Endodermal cell (in vitro differentiated cells): ENCODE data around the gene A2ML1. TPM values are rescaled to one million over a fixed set of nuclear protein-coding genes. Genes with fewer than 3 reads are reported as not detected.

Experiments
- DNase-seq: peaks from one replicate; pipeline ENCODE4 v3.0.0-alpha.2; 2017
- H3K27ac ChIP-seq: 2 replicates; pipeline ENCODE4 v1.5.1; 2013; ENCODE audit warnings: mild to moderate bottlenecking, low read depth, low read length, moderate library complexity
- H3K27me3 ChIP-seq: 2 replicates; pipeline ENCODE4 v1.6.1; 2013; ENCODE audit warnings: mild to moderate bottlenecking, low read length, moderate library complexity; ENCODE audit not compliant: insufficient read depth, control insufficient read depth, poor library complexity, severe bottlenecking
- H3K36me3 ChIP-seq: 2 replicates; pipeline ENCODE4 v1.7.0; 2013; ENCODE audit warnings: mild to moderate bottlenecking, low read length, moderate library complexity; ENCODE audit not compliant: control insufficient read depth, insufficient read depth
- H3K4me1 ChIP-seq: one replicate; pipeline ENCODE4 v1.7.0; 2013; ENCODE audit warnings: low read length; ENCODE audit not compliant: control insufficient read depth, insufficient read depth
- H3K4me3 ChIP-seq: 2 replicates; pipeline ENCODE4 v1.5.1; 2013; ENCODE audit warnings: mild to moderate bottlenecking, low read length, moderate library complexity
- H3K9ac ChIP-seq: 2 replicates; pipeline ENCODE4 v1.6.1; 2013; ENCODE audit warnings: mild to moderate bottlenecking, low read length, moderate library complexity; ENCODE audit not compliant: poor library complexity, severe bottlenecking; ENCODE audit errors: extremely low read depth
- H3K9me3 ChIP-seq: 2 replicates; pipeline ENCODE4 v1.6.1; 2013; ENCODE audit warnings: mild to moderate bottlenecking, low read length, moderate library complexity; ENCODE audit not compliant: control insufficient read depth
- H3K27ac Mint-ChIP-seq: 2 replicates; pipeline ENCODE4 v1.8.0; 2020; ENCODE audit warnings: mixed read lengths
- H3K27me3 Mint-ChIP-seq: 2 replicates; pipeline ENCODE4 v1.8.0; 2021; ENCODE audit warnings: mild to moderate bottlenecking, mixed read lengths; ENCODE audit not compliant: insufficient read depth
- H3K36me3 Mint-ChIP-seq: 2 replicates; pipeline ENCODE4 v1.8.0; 2020; ENCODE audit warnings: low read depth, mixed read lengths
- H3K4me1 Mint-ChIP-seq: 2 replicates; pipeline ENCODE4 v1.8.0; 2020; ENCODE audit warnings: mixed read lengths
- H3K4me3 Mint-ChIP-seq: 2 replicates; pipeline ENCODE4 v1.8.0; 2020; ENCODE audit warnings: mild to moderate bottlenecking, moderate library complexity, mixed read lengths
- H3K9me3 Mint-ChIP-seq: 2 replicates; pipeline ENCODE4 v1.8.0; 2020; ENCODE audit warnings: mild to moderate bottlenecking, mixed read lengths
- WGBS, 2 experiments: methylation state at CpG; one replicate each; pipeline versions ENCODE4 v1.1.5 to v1.1.7; 2013; ENCODE audit warnings: missing lambda C conversion rate in 2 of 2, mixed read lengths in 1 of 2; ENCODE audit not compliant: insufficient coverage in 1 of 2, insufficient read length in 1 of 2; 5-methylcytosine and 5-hydroxymethylcytosine counted together
- long read RNA-seq, 4 experiments: library from polyadenylated mRNA in 2 of 4; library from RNA in 1 of 4; library from capped mRNA in 1 of 4; stranded (forward) in 3 of 4; unstranded in 1 of 4; transcript quantifications; one replicate each; pipeline ENCODE4 v2.0.0, GENCODE V29; 2020 to 2021; ENCODE audit warnings: inconsistent platforms in 1 of 4
- polyA plus RNA-seq, 2 experiments: library from polyadenylated mRNA; stranded (reverse); fragments of 50-300 nt; gene quantifications; one replicate each; pipeline ENCODE4 v1.2.3, GENCODE V29; 2013
- total RNA-seq, 2 donors: library from RNA; stranded (reverse); fragmentation: NEBNext Ultra II Directional in 1 of 2; extraction: Animal tissue kit (Norgen Biotek cat#: 25700) in 1 of 2; gene quantifications; 2 replicates in 1 of 2; 3 replicates in 1 of 2; pipeline ENCODE4 v1.2.1, GENCODE V29; 2021
- TF ChIP-seq, protein P1 (sequence below): fragments of 200-600 bp; sonication (generic); conservative IDR thresholded peaks from 2 replicates; pipeline ENCODE4 v1.5.0; 2021; ENCODE audit warnings: antibody characterized with exemption, mild to moderate bottlenecking

The A2ML1 gene
- total RNA-seq, result 10 to 100 TPM in 1 of 2 donors, 1 to 10 TPM in 1; 7.1 to 11.6 TPM
- 1.2 TPM for polyA plus RNA-seq (2013, experiment 1 of 2)
- polyA plus RNA-seq (2013, experiment 2 of 2), result 1.1 TPM
- long read RNA-seq, experiment 1, partial matches to known transcripts, result 2 of 2 reads
- long read RNA-seq, experiment 1, other reads (novel, unspliced or antisense), result 0 of 2 reads
- long read RNA-seq, experiment 2, partial matches to known transcripts, result 3 of 14 reads
- long read RNA-seq, experiment 2, other reads (novel, unspliced or antisense), result 11 of 14 reads
- long read RNA-seq, experiment 3, partial matches to known transcripts, result 4 of 11 reads
- long read RNA-seq, experiment 3, other reads (novel, unspliced or antisense), result 7 of 11 reads
- long read RNA-seq, experiment 4, result 0 reads

DNA sequence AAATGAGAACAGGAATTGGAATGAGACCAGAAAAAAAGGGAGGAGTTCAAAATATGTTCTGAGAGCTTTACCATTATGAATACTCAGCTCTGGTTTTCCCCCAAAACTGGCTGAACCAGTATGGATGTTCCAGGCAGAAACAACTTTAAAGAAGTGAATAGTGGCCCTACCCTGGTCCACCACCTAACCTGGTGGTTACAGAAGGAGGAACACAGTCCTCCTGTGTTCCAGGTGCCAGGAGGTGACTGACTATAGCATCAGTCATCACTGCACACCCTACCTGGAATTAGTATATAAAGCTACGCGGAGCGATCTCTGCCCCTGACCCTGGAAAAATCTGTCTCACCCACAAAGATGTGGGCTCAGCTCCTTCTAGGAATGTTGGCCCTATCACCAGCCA, at the start of gene A2ML1:
Gene A2ML1 (plus strand): TSS at position 324 of the 400 bp plus-strand sequence. CDS start 31 bp downstream, at position 355.
- Mint-ChIP-seq H3K27me3 (no peaks in the 10 kb centered on the region), H3K27ac (peak within 1 kb of the TSS; percentile 5), H3K4me3 (no peak within 1 kb of the TSS), H3K36me3 (peaks cover 20% of the 10 kb centered on the region), H3K4me1 (peaks cover 40% of the 10 kb centered on the region), H3K9me3 (peaks cover 18% of the 10 kb centered on the region)
- Histone ChIP-seq H3K4me3 (no peak within 1 kb of the TSS), H3K9me3 (peaks cover 17% of the 10 kb centered on the region), H3K4me1 (peaks cover 9% of the 10 kb centered on the region), H3K36me3 (peaks cover 18% of the 10 kb centered on the region), H3K27ac (no peak within 1 kb of the TSS), H3K9ac (no peak within 1 kb of the TSS), H3K27me3 (no peaks in the 10 kb centered on the region)
- TF ChIP-seq, protein P1, sequence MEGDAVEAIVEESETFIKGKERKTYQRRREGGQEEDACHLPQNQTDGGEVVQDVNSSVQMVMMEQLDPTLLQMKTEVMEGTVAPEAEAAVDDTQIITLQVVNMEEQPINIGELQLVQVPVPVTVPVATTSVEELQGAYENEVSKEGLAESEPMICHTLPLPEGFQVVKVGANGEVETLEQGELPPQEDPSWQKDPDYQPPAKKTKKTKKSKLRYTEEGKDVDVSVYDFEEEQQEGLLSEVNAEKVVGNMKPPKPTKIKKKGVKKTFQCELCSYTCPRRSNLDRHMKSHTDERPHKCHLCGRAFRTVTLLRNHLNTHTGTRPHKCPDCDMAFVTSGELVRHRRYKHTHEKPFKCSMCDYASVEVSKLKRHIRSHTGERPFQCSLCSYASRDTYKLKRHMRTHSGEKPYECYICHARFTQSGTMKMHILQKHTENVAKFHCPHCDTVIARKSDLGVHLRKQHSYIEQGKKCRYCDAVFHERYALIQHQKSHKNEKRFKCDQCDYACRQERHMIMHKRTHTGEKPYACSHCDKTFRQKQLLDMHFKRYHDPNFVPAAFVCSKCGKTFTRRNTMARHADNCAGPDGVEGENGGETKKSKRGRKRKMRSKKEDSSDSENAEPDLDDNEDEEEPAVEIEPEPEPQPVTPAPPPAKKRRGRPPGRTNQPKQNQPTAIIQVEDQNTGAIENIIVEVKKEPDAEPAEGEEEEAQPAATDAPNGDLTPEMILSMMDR, result no peak
- no peak for DNase-seq
- 86% methylated on average over 3 of the region's 3 CpGs; no CpG with 5 or more reads in 1 of the 2 experiments for WGBS, 2 experiments

DNA sequence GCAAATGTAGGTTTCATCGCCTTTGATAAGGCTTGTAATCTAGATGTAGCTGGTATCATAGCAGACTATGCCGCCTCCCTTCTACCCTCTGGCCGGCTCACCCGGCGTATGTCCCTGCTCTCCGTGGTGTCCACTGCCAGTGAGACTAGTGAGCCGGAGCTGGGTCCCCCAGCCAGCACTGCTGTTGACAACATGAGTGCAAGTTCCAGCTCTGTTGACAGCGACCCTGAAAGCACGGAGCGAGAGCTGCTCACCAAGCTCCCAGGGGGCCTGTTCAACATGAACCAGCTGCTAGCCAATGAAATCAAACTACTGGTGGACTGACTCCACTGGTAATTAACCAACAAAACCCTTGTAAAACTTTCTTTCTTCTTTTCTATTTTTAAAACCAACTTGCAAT, 49.0 kb upstream of the A2ML1 start:
- no peak for DNase-seq
- H3K36me3 ChIP-seq, result peaks cover 61% of the 10 kb centered on the region
- H3K4me3 ChIP-seq, result no peak overlapping the region
- H3K4me1 ChIP-seq, result peaks cover 4% of the 10 kb centered on the region
- Mint-ChIP-seq H3K9me3 (no peaks in the 10 kb centered on the region), H3K27me3 (no peaks in the 10 kb centered on the region), H3K27ac (no peak overlapping the region), H3K36me3 (peaks cover 55% of the 10 kb centered on the region), H3K4me1 (peaks cover 38% of the 10 kb centered on the region), H3K4me3 (no peak overlapping the region)
- no peak overlapping the region for H3K9ac ChIP-seq
- no peak overlapping the region for H3K27ac ChIP-seq
- no peaks in the 10 kb centered on the region for H3K27me3 ChIP-seq
- TF ChIP-seq, protein P1, result no peak
- 93 to 97% methylated on average over 8 to 10 of the region's 10 CpGs for WGBS, 2 experiments
- H3K9me3 ChIP-seq, result no peaks in the 10 kb centered on the region

DNA sequence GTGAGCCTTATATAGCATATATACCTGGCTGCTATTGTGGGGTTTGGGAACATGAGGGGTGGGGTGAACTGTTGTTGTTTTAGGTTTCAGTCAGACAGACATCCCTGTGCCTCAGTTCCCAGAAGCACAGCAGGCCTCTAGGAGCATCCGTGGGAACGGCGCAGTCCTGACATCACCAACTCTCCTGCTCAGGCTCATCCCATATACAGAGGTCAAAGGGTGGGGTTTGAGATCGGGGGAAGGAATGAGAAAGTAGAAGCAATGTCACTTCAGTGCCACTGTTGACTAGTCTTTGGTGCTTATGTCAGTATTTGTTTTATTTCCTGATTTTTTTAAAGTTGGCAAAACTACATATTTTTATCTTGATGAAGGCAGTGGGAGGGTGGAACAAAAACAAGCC, 43.1 kb upstream of the A2ML1 start:
- 98 to 100% methylated on average over 1 to 4 of the region's 4 CpGs for WGBS, 2 experiments
- peaks cover 42% of the 10 kb centered on the region for H3K36me3 Mint-ChIP-seq
- no peaks in the 10 kb centered on the region for H3K9me3 Mint-ChIP-seq
- H3K9ac ChIP-seq, result no peak overlapping the region
- H3K36me3 ChIP-seq, result peaks cover 65% of the 10 kb centered on the region
- no peaks in the 10 kb centered on the region for H3K27me3 ChIP-seq
- H3K4me1 ChIP-seq, result no peaks in the 10 kb centered on the region
- H3K27ac Mint-ChIP-seq, result peak overlapping the region; percentile 19
- H3K4me3 Mint-ChIP-seq, result no peak overlapping the region
- TF ChIP-seq, protein P1, result no peak
- no peaks in the 10 kb centered on the region for H3K9me3 ChIP-seq
- H3K27ac ChIP-seq, result no peak overlapping the region
- peaks cover 31% of the 10 kb centered on the region for H3K4me1 Mint-ChIP-seq
- no peaks in the 10 kb centered on the region for H3K27me3 Mint-ChIP-seq
- no peak overlapping the region for H3K4me3 ChIP-seq
- DNase-seq, result peak; percentile 43
